ENCODE results near the gene EHBP1L1.

The EHBP1L1 gene

GRCh38 chr11:65599216-65599954 lies 23.5 kb downstream of the EHBP1L1 start:
- H3K9me3 ChIP-seq (ENCODE audit: control insufficient read depth, insufficient read depth, low read depth, low read length) = no peaks in the 10 kb centered on the region
- ChIA-PET POLR2A (interaction anchor here (0.5 to 1.2 kb wide), 3 partner anchors 8 to 91 kb away, joined by 3 read pairs; no protein-coding TSS in a partner anchor), CTCF (interaction anchor here (0.6 to 1.0 kb wide), 2 partner anchors 16 to 302 kb away, joined by 3 to 4 read pairs; partner anchors contain the start of gene PCNX3)
- TF ChIP-seq ZNF394 (tag by site-specific recombination; IDR thresholded peaks at IDR 0.05; ENCODE audit: borderline replicate concordance) (no peak), ZNF354C (tag by site-specific recombination; IDR thresholded peaks at IDR 0.05; ENCODE audit: borderline replicate concordance, low read depth) (no peak), ZNF175 (tag by site-specific recombination; IDR thresholded peaks at IDR 0.05) (no peak), ZNF610 (tag by site-specific recombination; IDR thresholded peaks at IDR 0.05; ENCODE audit: borderline replicate concordance) (no peak), MYNN (tag by site-specific recombination; IDR thresholded peaks at IDR 0.05; ENCODE audit: borderline replicate concordance) (no peak), ZNF274 (IDR thresholded peaks at IDR 0.05; ENCODE audit: low read length) (no peak), ZNF274 (tag by site-specific recombination; IDR thresholded peaks at IDR 0.05; ENCODE audit: borderline replicate concordance) (no peak), REST (tag by site-specific recombination; IDR thresholded peaks at IDR 0.05) (no peak), ZBTB11 (tag by site-specific recombination; conservative IDR thresholded peaks at IDR 0.05; ENCODE audit: low read depth) (no peak), ZNF292 (tag by site-specific recombination; IDR thresholded peaks at IDR 0.05; ENCODE audit: borderline replicate concordance, low read depth) (no peak), ZNF311 (tag by site-specific recombination; IDR thresholded peaks at IDR 0.05; ENCODE audit: borderline replicate concordance) (no peak), ZNF133 (tag by site-specific recombination; IDR thresholded peaks at IDR 0.05) (no peak), PRDM10 (tag by site-specific recombination; IDR thresholded peaks at IDR 0.05) (no peak), ZNF580 (tag by site-specific recombination; IDR thresholded peaks at IDR 0.05) (no peak), ZNF843 (tag by site-specific recombination; IDR thresholded peaks at IDR 0.05) (no peak), PRDM4 (tag by site-specific recombination; IDR thresholded peaks at IDR 0.05) (no peak), IKZF3 (tag by site-specific recombination; IDR thresholded peaks at IDR 0.05) (no peak)
- H3K27ac ChIP-seq (ENCODE audit: extremely low read depth, low read depth, low read length) = no peak overlapping the region
- peaks cover 0 to 41% of the 10 kb centered on the region in 2 experiments; a peak in 2 of 3 replicates for H3K36me3 ChIP-seq (ENCODE audit: control insufficient read depth in 2 of 2, insufficient read depth in 1 of 2, low read length in 2 of 2)
- H3K4me1 ChIP-seq (ENCODE audit: control insufficient read depth, insufficient read depth, low read length) = no peaks in the 10 kb centered on the region
- no peak overlapping the region for H3K4me3 ChIP-seq (ENCODE audit: low read depth, low read length)
